CD4-positive, alpha-beta T cell treated with Interferon alpha-2 for 1 hour (primary cell): Measurements from ENCODE around the gene TEDC1.
"Not testable (repeated sequence)": the region's sequence is repeated elsewhere in the genome, so short reads cannot be mapped to it uniquely, and the experiment has no call there.

Experiments used
- DNase-seq, 2 donors: peaks; one replicate each; pipeline ENCODE4 v3.0.0-alpha.2; 2020 to 2022

TEDC1 gene

DNA sequence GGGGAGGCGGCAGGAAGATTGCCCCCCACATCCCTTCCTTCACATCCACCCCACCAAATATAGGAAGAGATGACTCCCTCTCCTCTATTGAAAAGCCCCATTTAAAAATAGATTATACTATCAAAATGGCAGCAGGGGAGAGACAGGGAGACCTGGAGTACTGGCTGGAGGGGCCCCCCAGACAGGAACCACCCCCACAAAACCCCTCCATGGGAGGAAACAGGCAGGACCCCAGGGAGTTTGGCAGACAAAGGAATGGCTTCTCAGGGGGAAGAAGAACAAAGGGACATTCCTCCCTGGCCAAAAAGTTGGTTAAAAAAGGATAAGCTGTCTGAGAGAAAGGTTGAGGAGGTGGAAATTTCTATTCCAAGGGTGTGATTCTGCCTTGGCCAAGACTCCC is 54.6 kb downstream of the TEDC1 start:
- DNase-seq: not testable (repeated sequence)

DNA sequence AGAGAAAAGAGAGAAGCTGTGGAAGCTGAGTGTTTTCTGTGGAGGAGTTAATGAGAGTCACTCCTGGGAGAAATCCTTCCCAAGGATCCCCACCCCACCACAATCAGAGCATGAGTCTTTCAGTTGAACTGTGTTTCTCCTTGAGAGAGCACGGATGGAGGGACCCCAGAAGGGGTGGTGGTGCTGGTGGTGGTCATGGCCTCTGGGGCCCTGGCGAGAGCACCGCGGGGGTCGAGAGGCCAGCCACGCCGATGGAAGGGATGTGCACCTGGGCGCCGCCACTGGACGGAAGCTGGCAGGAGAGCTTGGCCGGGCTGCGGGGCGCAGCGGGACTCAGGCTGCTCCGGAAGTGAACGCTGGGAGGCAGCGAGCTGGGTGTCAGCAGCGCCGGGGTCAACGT is 55.4 kb downstream of the TEDC1 start:
- not testable (repeated sequence) for DNase-seq

DNA sequence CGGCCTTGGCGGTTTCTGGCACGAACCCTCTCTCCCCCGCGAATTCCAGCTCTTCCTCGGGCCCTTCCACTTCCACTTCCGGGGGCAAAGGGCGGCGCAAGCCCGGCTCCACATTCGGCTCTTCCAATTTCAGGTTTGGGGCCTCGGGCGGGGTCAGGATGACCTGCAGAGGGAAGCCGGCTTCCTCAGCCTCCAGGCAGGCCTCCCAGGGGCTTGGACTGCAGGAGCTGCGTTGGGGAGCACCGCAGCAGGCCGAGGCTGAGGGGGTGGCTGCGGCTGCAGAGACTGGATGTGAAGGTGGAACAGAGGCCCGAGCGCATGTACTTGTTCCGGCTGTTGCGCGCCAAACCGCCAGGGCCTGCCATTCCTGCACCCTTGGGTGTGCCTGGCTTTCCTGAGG is 56.0 kb downstream of the TEDC1 start:
- DNase-seq: not testable (repeated sequence)

DNA sequence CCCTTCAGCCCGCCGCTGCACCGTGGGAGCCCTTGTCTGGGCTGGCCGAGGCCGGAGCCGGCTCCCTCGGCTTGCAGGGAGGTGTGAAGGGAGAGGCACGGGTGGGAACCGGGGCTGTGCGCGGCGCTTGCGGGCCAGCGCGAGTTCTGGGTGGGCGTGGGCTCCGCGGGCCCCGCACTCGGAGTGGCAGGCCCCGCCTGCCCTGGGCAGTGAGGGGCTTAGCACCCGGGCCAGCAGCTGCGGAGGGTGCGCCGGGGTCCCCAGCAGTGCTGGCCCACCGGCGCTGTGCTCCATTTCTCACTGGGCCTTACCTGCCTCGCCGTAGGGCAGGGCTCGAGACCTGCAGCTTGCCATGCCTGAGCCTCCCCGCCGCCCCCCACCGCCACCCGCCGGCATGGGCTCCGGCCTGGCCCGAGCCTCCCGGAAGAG is 56.7 kb downstream of the TEDC1 start:
- DNase-seq: no peak
